ENCODE results near the gene PARVG.

Gene PARVG

DNA sequence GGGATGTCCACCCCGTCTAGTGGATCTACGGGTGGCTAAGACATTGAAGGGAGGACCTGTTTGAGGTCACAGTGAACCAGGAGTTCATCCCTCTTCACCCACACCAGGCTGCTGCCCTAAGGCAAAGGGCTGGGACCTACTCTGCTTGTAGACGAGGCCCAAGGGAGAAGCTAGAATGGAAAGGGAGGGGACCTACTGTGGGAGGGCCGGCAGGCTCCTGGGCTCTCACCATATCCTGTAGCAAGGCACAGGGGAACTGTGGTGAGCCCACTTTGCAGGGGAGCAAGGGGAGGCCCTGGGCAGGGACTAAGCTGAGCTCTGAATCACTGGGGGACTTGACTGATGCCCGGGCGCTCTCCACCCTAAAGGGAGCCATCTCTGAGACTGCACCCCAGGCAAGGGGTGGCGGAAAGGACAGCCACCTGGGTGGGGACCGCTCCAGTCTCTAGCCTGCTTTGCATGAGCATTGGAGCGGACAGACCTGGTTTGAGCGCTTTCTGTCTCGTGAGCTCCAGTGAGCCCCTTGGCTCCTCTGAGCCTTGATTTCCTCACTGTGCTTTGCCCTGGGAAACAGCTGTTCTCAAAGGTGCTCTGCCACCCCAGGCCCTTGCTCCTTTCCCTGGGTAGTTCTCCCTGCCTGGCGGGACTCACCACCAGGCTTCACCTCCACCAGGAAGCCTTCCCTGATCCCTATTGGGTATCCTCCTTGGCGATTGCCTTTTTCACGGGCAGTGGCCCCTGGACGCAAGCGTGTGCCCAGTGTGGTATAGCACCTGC lies 24.2 kb downstream of the PARVG start:
- no peak for DNase-seq (ENCODE audit: low read depth)
- no peak for TF ChIP-seq CTCF (IDR thresholded peaks at IDR 0.05; ENCODE audit: low read length, missing control alignments)
- H3K4me3 ChIP-seq (replicated peaks; ENCODE audit: low read depth, low read length): no peak overlapping the region

- no peak for DNase-seq (ENCODE audit: low read depth)
- no peak overlapping the region for H3K4me3 ChIP-seq (replicated peaks; ENCODE audit: low read depth, low read length)
- no peak for TF ChIP-seq CTCF (IDR thresholded peaks at IDR 0.05; ENCODE audit: low read length, missing control alignments)
Observed at GRCh38 chr22:44205516-44206329, 25.0 kb downstream of the PARVG start.

DNA sequence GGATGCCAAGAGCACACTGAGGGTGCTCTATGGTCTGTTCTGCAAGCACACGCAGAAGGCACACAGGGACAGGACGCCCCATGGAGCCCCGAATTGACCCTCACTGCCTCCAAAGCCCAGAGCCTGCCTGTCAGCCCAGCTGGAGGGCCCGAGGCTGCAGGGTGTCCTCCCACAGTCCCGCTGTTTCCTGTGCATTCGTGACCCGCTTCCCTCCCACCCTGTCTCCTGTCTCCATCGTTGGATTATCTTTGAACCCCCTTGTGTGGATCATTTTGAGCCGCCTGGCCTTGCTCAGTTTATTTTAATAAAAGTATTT lies 25.6 kb downstream of the PARVG start:
- no peak for TF ChIP-seq CTCF (IDR thresholded peaks at IDR 0.05; ENCODE audit: low read length, missing control alignments)
- no peak for DNase-seq (ENCODE audit: low read depth)

GRCh38 chr22:44206696-44207095 lies 26.0 kb downstream of the PARVG start:
- no peak for DNase-seq (ENCODE audit: low read depth)
- TF ChIP-seq CTCF (IDR thresholded peaks at IDR 0.05; ENCODE audit: low read length, missing control alignments): no peak
- H3K4me3 ChIP-seq (replicated peaks; ENCODE audit: low read depth, low read length): no peak overlapping the region

More for the DNA sequence above, 25.6 kb downstream of the PARVG start:
- H3K4me3 ChIP-seq (replicated peaks; ENCODE audit: low read depth, low read length): no peak overlapping the region

- no peak for TF ChIP-seq CTCF (IDR thresholded peaks at IDR 0.05; ENCODE audit: low read length, missing control alignments)
- H3K4me3 ChIP-seq (replicated peaks; ENCODE audit: low read depth, low read length): no peak overlapping the region
- no peak for DNase-seq (ENCODE audit: low read depth)
Observed at GRCh38 chr22:44207173-44207980, 26.7 kb downstream of the PARVG start.

DNA sequence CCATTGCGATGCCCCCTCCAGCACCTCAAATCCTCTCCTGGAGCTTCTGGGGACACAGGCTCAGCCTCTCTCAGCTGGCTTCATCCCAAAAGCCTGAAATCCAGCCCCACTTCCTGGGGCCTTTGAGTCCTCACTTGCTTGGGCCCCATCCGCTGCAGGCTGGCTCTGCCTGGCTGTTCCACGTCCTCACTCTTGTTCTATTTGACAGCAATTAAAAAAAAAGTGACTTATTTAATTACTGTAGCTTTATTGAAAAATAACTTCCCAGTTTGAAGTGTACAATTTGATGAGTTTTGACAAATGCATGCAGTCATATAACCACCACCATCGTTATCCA lies 27.2 kb downstream of the PARVG start:
- DNase-seq (ENCODE audit: low read depth): no peak
- H3K4me3 ChIP-seq (replicated peaks; ENCODE audit: low read depth, low read length): no peak overlapping the region
- no peak for TF ChIP-seq CTCF (IDR thresholded peaks at IDR 0.05; ENCODE audit: low read length, missing control alignments)
